ENCODE measurements around the gene DPEP1.
"Not testable (repeated sequence)": the region's sequence is repeated elsewhere in the genome, so short reads cannot be mapped to it uniquely, and the experiment has no call there.

DPEP1 gene

DNA sequence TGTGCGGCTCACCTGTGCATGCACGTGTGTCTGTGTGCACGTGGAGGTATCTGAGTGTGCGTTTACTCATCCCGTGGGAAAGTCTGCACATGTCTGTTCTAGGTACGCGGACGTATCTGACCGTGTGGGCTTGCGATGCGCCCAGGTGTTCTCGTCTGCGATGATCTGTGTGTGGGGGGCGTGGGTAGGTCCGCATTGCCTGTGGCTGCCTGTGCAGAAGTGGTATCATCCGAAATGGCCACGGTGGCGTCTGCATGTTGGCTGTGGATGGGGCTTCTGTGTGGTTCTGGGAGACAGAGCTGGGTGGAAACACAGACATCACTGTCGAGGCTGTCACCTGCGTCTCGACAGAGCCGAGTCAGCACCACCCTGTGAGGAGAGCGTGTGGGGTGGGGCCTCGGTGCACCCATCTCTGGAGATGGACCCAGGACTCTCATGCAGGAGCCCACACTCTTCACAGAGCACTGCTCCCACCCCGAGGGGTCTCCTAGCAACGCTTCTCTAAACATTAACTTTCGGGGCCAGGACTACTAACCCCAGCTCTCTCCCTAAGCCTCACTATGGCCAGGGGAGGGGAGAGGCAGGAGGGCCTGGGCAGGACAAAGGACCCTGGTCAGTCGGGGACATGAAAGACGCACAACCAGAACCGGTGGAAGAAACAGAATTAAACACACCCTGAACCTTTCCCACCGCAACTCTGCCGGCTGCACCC lies 8.4 kb downstream of the DPEP1 start:
- Mint-ChIP-seq H3K4me3 (no peak overlapping the region), H3K4me1 (ENCODE audit: low read depth in 2 of 2) (peaks cover 4 to 5% of the 10 kb centered on the region in 2 donors), H3K36me3 (ENCODE audit: insufficient read depth) (peaks cover 7% of the 10 kb centered on the region), H3K9me3 (peaks cover 2% of the 10 kb centered on the region in 2 donors), H3K27me3 (peaks cover 6 to 57% of the 10 kb centered on the region in 2 donors), H3K27ac (no peak overlapping the region)
- ATAC-seq (replicated peaks) (no peak), DNase-seq (no peak)

DNA sequence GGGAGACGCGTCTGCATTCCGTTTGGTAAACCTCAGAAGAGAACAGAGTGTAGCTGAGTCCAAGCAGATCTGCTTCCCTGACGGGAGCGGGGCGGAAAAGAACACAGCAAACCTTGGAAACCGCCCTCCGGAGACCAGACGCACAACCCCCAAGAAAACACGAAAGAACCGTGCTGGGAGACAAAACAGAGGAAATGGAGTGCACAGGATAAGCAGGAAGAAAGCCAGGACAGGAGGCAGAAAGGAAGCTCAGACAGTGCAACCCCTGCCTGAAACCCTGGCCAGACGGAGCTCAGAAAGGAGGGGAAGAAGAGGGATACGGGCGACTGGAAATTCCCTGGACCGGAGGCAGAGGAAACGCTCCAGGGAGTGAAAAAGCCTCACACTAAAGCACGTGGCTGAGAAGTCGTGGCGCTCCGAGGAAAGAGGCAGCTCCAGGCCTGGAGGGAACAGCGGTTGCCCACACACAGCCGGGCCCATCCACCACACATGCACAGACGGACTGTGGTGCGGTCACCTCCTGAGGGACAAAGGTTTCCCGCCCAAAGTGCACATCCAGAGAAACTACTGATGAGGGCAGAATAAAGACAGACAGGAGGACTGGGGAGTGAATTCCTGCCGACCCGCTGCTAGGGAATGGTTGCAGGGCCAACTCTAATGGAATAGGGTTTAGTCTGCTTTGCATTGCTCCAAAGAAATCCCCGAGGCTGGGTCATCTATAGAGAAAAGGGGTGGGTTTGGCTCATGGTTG lies 10.2 kb downstream of the DPEP1 start:
- no peaks in the 10 kb centered on the region for H3K4me1 Mint-ChIP-seq (ENCODE audit: low read depth in 2 of 2)
- DNase-seq (no peak), ATAC-seq (replicated peaks) (no peak)
- peaks cover 7% of the 10 kb centered on the region for H3K36me3 Mint-ChIP-seq (ENCODE audit: insufficient read depth)
- peaks cover 6 to 57% of the 10 kb centered on the region in 2 donors for H3K27me3 Mint-ChIP-seq
- H3K27ac Mint-ChIP-seq = no peak overlapping the region
- no peak overlapping the region for H3K4me3 Mint-ChIP-seq
- no peaks in the 10 kb centered on the region for H3K9me3 Mint-ChIP-seq

DNA sequence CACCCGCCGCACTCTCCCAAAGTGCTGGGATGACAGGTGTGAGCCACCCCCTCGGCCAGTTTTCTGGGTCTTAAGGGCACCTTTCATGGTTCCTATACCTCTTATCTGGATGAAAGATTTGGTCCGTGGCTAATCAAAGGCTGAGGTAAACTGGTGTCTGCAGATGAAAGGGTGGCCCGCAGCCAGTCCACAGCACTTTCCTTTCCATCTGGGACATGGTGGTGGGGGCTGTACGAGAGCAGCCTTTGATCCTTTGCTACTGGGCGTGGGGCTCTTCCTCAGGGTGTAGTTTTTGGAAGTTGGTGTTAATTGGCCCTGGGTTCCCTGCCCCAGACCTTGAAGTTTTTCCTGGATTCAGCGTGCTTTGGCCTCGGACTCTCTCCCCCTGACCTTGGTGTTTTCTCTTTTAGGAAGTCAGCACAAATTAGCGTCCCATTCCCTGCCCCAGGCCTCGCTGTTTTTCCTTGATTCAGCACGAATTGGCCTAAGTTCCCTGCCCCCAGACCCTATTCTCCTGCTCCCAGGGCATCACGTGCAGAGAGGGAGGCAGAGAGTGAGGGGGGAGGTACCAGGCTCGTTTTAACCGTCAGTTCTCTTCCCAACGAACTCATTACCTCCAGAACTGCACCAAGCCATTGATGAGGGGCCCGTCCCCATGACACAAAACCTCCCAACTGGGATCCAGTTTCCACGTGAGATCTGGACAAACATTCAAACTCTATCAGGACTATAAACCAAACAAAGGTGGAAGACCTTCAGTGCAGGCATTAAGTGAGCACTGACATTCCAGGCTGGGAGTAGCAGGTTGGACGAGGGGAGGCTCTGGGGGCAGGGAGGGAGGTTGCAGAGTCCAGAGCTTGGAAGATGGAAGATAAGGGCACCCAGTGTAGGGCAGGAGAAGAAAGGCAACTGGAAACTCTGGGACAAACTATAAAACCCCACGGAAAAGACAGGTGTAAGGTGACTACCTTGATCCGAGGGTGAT lies 11.6 kb downstream of the DPEP1 start:
- H3K27me3 Mint-ChIP-seq = peaks cover 6 to 57% of the 10 kb centered on the region in 2 donors

DNA sequence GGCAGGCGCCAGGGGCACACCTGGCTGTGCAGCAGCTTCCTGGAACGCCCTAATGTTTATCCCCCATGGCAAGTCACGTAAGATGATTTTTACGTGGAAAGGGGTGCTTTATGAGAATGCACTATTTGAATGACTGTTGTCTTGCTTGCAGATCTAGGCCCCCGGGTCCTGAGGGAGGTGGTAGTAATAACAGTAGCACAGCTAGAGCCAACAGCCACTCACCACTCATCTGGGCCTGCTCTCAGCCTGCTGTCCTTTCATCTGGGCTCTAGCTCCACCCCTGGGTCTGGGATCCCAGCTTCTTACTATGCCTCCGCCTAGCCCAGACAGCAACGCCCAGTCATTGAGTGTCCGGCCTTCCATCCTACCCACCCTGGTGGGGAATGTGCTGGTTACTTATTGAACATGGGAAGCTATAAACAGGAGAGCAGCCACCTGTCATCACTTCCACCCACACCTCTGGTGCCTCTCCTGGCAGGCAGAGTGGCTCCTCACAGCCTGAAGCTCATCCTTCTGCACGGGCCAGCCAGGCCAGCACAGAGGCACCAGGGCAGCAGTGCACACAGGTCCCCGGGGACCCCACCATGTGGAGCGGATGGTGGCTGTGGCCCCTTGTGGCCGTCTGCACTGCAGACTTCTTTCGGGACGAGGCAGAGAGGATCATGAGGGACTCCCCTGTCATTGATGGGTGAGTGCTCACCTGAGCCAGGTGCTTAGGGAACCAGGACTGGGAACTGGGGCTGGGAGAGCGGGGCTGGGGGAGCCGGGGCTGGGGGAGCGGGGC lies 16.6 kb downstream of the DPEP1 start:
- no peak for ATAC-seq (replicated peaks)
- no peaks in the 10 kb centered on the region for H3K4me1 Mint-ChIP-seq (ENCODE audit: low read depth in 2 of 2)
- H3K4me3 Mint-ChIP-seq = no peak overlapping the region
- no peak for DNase-seq
- H3K27ac Mint-ChIP-seq = no peak overlapping the region
- peaks cover 0 to 15% of the 10 kb centered on the region in 2 donors for H3K27me3 Mint-ChIP-seq
- H3K9me3 Mint-ChIP-seq = no peaks in the 10 kb centered on the region
- peaks cover 11% of the 10 kb centered on the region for H3K36me3 Mint-ChIP-seq (ENCODE audit: insufficient read depth)

More for the DNA sequence above, 11.6 kb downstream of the DPEP1 start:
- H3K4me3 Mint-ChIP-seq = no peak overlapping the region
- no peaks in the 10 kb centered on the region for H3K4me1 Mint-ChIP-seq (ENCODE audit: low read depth in 2 of 2)
- H3K9me3 Mint-ChIP-seq = no peaks in the 10 kb centered on the region
- peaks cover 7% of the 10 kb centered on the region for H3K36me3 Mint-ChIP-seq (ENCODE audit: insufficient read depth)
- ATAC-seq (replicated peaks) (no peak), DNase-seq (no peak)
- H3K27ac Mint-ChIP-seq = no peak overlapping the region

DNA sequence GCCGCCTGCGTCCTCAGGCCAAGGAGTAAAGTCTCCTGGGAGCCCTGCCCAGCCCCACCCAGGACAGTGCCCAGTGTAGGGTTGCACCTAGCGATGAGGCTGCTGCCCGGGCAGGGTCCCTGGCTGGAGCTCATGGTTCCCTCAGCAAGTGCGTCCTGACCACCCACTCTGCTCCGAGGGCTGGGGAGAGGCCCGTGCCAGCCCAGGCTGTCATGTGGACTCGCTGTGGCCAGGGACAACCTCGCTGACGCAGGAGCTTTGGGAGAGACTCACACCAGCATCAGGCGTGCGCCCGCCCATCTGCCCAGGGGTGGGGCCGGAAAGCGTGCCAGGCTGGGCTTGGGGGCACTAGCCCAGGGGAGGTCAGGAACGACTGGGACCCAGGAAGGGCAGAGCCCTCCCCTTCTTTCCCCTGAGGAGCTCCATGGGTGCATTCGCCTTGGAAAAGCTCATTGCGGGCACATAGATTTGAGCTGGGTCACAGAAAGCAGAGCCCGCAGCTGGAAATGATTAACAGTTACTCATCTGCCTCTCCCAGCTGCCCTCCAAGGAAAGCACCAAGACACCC lies 19.7 kb downstream of the DPEP1 start:
- ATAC-seq (replicated peaks) (no peak), DNase-seq (no peak)
- Mint-ChIP-seq H3K36me3 (ENCODE audit: insufficient read depth) (peaks cover 3% of the 10 kb centered on the region), H3K4me3 (no peak overlapping the region), H3K4me1 (ENCODE audit: low read depth in 2 of 2) (no peaks in the 10 kb centered on the region), H3K27ac (no peak overlapping the region), H3K9me3 (no peaks in the 10 kb centered on the region), H3K27me3 (peaks cover 0 to 19% of the 10 kb centered on the region in 2 donors)

DNA sequence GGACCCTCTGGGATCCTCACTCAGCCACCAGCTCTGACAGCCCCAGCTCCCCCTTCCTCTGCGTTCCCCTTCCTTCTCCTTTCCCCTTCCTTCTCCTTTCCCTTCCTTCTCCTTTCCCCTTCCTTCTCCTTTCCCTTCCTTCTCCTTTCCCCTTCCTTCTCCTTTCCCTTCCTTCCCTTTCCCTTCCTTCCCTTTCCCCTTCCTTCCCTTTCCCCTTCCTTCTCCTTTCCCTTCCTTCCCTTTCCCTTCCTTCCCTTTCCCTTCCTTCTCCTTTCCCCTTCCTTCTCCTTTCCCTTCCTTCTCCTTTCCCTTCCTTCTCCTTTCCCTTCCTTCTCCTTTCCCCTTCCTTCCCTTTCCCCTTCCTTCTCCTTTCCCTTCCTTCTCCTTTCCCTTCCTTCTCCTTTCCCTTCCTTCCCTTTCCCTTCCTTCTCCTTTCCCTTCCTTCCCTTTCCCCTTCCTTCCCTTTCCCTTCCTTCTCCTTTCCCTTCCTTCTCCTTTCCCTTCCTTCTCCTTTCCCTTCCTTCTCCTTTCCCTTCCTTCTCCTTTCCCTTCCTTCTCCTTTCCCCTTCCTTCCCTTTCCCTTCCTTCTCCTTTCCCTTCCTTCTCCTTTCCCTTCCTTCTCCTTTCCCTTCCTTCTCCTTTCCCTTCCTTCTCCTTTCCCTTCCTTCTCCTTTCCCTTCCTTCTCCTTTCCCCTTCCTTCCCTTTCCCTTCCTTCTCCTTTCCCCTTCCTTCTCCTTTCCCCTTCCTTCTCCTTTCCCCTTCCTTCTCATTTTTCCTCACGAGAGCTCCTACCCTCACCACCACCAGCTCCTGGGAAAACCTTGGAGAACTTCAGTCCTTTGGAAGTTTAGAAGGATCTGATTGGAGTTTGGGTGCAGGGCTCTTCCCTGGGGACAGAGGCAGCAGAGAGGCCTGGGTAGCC lies 21.3 kb downstream of the DPEP1 start:
- peak overlapping the region in 1 of 2 donors; percentile 46 for H3K27ac Mint-ChIP-seq
- H3K4me3 Mint-ChIP-seq, H3K9me3 Mint-ChIP-seq: not testable (repeated sequence)

DNA sequence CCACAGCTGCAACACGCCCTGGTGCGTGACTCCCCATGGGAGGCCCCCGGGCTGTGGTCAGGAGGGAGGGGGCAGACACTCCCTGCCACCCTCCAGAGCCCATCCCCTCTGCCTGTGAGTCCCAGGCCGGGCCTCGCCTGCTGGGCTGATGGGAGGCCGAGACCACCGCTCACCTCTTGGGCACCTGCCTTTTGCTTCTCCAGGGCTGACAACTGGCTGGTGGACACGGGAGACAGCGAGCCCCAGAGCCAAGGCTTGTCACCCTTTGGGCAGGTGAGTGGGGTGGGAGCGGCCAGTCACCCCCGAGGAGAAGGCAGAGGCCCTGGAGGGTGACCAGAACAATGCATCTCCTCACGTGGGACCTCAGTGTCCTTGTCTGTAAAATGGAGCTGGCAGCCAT lies 23.2 kb downstream of the DPEP1 start:
- Mint-ChIP-seq H3K4me3 (no peak overlapping the region), H3K27ac (no peak overlapping the region), H3K4me1 (ENCODE audit: low read depth in 2 of 2) (peaks cover 8 to 10% of the 10 kb centered on the region in 2 donors), H3K9me3 (no peaks in the 10 kb centered on the region), H3K36me3 (ENCODE audit: insufficient read depth) (peaks cover 12% of the 10 kb centered on the region), H3K27me3 (peaks cover 0 to 19% of the 10 kb centered on the region in 2 donors)
- no peak for DNase-seq
- ATAC-seq (replicated peaks) = no peak

More for the DNA sequence above, 21.3 kb downstream of the DPEP1 start:
- not testable (repeated sequence) for DNase-seq; H3K4me1 Mint-ChIP-seq (ENCODE audit: low read depth in 2 of 2); ATAC-seq (replicated peaks); H3K36me3 Mint-ChIP-seq (ENCODE audit: insufficient read depth)
- peaks cover 0 to 19% of the 10 kb centered on the region in 2 donors for H3K27me3 Mint-ChIP-seq

DNA sequence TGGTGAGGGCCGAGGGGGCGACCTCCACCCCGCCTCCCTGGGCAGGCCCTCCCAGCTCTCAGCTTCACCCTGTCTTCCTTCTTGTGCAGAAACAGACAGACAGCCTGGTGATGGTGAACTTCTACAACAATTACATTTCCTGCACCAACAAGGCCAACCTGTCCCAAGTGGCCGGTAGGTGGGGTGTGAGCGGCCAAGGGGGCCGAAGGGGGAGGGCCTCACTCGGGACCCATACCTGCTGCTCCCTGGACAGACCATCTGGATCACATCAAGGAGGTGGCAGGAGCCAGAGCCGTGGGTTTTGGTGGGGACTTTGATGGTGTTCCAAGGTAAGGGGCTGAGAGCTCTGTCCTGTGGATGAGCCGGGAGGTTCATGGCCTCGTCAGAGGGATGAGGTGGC lies 23.9 kb downstream of the DPEP1 start:
- no peak overlapping the region for H3K27ac Mint-ChIP-seq
- peaks cover 17% of the 10 kb centered on the region for H3K36me3 Mint-ChIP-seq (ENCODE audit: insufficient read depth)
- peaks cover 8 to 10% of the 10 kb centered on the region in 2 donors for H3K4me1 Mint-ChIP-seq (ENCODE audit: low read depth in 2 of 2)
- no peak overlapping the region for H3K4me3 Mint-ChIP-seq
- DNase-seq (no peak), ATAC-seq (replicated peaks) (no peak)
- no peaks in the 10 kb centered on the region for H3K9me3 Mint-ChIP-seq
- H3K27me3 Mint-ChIP-seq = peaks cover 0 to 19% of the 10 kb centered on the region in 2 donors

DNA sequence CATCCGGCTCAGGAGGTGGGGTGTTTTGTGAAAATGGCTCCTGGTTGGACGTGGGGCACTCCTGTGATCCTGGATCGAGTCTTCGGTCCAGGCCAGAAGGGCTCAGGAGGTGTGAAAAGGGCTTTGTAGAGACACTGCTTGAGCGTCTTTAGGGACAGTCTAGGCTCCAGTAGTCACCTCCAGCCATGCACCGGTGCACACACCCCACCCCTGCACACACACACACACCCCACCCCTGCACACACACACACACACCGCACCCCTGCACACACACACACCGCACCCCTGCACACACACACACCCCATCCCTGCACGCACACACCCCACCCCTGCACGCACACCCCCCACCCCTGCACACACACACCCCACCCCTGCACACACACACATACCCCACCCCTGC lies 25.0 kb downstream of the DPEP1 start:
- Mint-ChIP-seq H3K4me1 (ENCODE audit: low read depth in 2 of 2) (peaks cover 8 to 10% of the 10 kb centered on the region in 2 donors), H3K27ac (no peak overlapping the region), H3K36me3 (ENCODE audit: insufficient read depth) (peaks cover 17% of the 10 kb centered on the region), H3K27me3 (peaks cover 0 to 18% of the 10 kb centered on the region in 2 donors), H3K9me3 (no peaks in the 10 kb centered on the region), H3K4me3 (no peak overlapping the region)
- DNase-seq (no peak), ATAC-seq (replicated peaks) (no peak)

DNA sequence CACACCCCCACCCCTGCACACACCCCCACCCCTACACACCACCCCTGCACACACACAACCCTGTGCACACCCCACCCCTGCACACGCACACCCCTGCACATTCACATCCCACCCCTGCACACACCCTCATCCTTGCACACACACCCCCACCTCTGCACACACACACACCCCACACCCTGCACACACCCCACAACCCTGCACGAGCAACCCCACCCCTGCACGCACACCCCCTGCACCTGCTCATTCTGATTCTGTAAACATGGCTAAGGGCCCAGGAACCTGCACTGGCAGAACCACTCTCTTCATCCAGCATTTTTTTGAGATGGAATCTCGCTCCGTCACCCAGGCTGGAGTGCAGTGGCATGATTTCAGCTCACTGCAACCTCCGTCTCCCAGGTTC lies 25.9 kb downstream of the DPEP1 start:
- no peak overlapping the region for H3K27ac Mint-ChIP-seq
- H3K9me3 Mint-ChIP-seq = no peaks in the 10 kb centered on the region
- H3K4me3 Mint-ChIP-seq = no peak overlapping the region

DNA sequence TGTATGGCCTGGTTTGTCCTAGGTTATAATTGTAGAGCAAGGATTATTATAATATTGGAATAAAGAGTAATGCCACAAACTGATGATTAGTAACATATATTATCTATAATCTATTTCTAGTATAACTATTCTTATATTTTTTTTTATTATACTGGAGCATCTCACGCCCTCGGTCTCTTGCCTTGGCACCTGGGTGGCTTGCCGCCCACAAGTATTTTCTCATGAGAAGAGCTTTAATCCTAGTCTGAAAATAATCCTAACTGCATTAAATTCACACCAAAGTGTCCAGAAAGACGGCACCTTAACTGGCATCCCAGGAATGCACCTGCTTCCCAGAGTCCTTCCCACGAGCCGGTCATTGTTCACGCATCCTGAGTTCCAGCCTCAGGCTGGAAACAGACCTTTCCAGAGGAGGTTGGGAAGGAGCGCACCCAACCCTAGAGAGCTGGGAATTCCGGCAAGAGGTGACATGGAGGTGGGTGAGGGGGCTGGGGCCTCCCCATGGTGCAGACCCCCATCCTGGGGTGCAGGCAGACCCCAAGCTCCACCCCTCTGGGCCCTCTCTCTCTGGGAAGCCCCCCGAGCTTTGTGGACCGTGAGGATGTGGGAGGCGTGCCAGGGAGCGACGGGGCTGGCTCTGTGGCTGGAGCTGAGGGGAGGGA lies 28.1 kb downstream of the DPEP1 start:
- no peaks in the 10 kb centered on the region for H3K9me3 Mint-ChIP-seq
- peak overlapping the region; percentile 78 for H3K4me3 Mint-ChIP-seq
- no peak for ATAC-seq (replicated peaks)

More for the DNA sequence above, 25.9 kb downstream of the DPEP1 start:
- ATAC-seq (replicated peaks) = no peak
- Mint-ChIP-seq H3K27me3 (peaks cover 0 to 14% of the 10 kb centered on the region in 2 donors), H3K36me3 (ENCODE audit: insufficient read depth) (peaks cover 16% of the 10 kb centered on the region), H3K4me1 (ENCODE audit: low read depth in 2 of 2) (peaks cover 8 to 10% of the 10 kb centered on the region in 2 donors)
- DNase-seq = no peak

More for the DNA sequence above, 28.1 kb downstream of the DPEP1 start:
- no peaks in the 10 kb centered on the region for H3K27me3 Mint-ChIP-seq
- peak overlapping the region in 1 of 2 donors; percentile 56 for H3K27ac Mint-ChIP-seq
- DNase-seq = no peak
- peaks cover 31% of the 10 kb centered on the region for H3K36me3 Mint-ChIP-seq (ENCODE audit: insufficient read depth)
- peaks cover 8 to 10% of the 10 kb centered on the region in 2 donors for H3K4me1 Mint-ChIP-seq (ENCODE audit: low read depth in 2 of 2)
